Stimulated activated CD4-positive, alpha-beta T cell treated with anti-CD3 and anti-CD28 coated beads, Interleukin-4, amount 100 ng/mL, for 24 hours (primary cell): ENCODE results near the gene ACVR1C.

Experiments used
- DNase-seq: peaks from one replicate; pipeline ENCODE4 v3.0.0-alpha.2; 2020

The ACVR1C gene

DNA sequence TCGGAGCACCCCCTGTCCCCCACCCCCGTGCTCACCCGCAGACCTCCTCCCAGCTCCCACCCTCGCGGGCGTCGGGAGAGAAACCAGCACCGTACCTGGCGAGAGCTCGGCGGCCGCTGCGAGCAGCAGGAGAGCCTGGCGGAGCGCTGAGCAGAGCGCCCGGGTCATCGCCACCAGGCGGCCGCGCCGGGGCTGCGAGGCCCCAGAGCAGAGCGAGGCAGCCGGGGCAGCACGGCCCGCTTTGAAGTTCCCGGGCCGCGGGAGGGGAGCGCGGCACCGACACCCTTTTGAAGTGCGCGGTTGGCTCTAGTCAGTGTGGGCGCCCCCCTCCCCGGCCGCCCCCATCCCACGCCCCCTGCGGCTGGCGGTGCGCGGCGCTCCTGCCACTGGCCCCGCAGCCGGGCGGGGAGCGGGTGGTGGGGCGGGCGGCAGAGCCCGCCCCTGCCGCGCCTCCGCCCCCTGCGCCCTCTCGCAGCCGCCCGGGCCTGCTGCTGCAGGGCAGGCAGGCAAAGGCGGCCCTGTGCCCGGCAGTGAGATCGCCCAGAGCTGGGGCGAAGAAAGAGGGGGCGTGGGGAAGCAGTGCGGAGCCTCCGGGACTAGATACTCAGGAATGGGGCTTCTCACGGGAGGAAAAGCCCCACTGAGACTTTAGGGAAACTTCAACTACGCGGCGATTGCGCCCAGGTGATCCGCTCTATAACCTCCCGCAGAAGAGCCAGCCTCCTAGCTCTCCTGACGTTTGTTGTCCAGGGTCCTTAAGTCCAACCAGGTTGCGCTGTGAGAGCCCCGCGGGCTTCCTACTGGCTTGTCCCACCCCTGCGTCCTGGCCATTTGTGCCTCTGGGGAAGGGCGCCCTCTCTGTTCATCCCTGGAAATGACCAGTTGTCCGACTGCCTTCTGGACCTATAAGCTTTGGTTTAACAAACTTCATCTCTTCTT is at the start of gene ACVR1C:
Gene ACVR1C, minus strand, starts transcription at position 388 of the 939 bp plus-strand sequence. Its CDS starts 220 bp downstream, at position 168.
- peak; percentile 55 for DNase-seq

DNA sequence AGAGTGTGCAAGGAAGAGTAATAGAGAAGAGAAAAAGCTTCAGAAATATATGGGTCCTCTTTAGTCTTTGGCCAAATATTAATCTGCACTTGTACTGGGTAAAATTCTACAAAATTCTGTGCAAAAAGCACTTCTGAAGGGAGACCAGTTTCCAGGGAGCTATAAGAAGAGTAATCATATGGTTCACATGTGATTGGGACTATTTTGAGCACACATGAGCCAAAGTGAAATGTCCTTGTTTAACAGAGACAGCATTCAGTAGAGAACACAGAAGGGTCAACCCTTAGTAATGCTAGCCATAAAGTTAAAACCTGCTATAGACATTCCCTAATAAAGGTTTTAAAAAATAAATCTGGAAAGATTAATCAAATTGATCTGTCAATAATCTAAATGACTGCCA is 49.3 kb upstream of the ACVR1C start:
- DNase-seq: no peak

DNA sequence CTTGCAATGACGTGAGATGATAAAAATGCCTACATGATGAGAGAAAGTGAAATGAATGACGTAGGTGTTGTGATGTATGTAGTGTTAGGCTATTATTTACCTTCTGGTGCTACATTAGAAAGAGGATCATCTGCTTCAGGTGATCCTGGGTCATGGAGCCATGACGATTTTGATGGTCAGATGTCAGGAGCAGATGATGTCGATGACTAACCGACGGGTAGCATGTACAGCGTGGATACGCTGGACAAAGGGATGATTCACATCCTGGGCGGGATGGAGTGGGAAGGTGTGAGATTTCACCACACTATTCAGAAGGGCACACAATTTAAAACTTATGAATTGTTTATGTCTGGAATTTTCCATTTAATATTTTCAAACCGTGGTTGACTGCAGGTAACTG is 43.5 kb upstream of the ACVR1C start:
- DNase-seq: no peak

DNA sequence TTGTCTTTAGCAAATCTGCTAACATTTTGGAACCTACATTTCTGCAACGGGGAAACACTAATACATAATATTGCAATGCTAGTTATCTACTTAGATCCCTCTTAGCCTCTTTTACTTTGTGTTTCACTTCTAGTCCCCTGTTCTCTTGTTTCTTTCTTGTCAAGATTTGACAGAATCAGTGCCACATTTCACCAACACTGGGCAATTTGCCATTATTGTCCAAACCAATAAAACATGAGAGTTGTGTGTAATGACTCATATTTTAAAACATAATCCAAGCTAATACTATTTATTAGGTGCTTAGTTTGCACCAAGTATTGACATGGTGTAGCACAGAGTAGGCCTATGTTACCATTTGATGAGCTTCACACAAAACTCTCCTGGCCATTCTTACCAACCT is 33.7 kb upstream of the ACVR1C start:
- DNase-seq: no peak

DNA sequence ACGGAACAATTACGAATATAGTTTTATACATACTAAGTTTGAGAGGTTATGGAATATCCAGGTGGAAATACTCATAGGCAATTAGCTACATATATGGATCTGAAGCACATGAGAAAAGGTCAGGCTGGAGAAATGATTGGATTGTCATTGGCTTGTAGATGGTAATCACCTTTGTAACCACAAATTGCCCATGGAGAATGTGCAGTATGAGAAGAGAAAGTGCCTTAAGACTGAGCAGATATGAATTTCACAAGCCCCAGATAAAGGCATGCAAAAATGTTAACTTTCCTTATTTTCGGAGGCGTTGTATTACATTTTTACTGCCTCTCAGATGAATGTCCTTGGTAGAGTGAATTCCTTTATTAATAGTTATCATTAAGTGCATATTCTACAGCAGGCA is 33.1 kb upstream of the ACVR1C start:
- no peak for DNase-seq

DNA sequence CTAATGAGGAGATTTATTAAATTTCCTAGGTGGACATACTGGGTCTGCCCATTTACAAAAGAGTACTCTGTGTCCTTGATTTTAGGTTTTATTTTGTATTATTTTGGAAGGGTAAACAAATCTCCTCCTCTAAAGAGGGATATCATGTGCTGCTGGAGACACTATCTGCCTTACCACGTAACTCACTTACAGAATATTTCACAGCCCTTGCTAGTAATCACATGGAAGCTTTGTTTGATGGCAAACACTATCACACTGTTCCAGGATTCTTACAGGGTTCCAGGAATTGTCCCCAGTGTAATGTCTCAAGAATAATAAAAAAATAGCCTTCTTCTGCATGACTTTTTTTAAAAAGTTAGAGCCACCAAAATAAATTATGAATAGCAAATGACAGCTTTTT is 29.2 kb upstream of the ACVR1C start:
- DNase-seq: no peak

DNA sequence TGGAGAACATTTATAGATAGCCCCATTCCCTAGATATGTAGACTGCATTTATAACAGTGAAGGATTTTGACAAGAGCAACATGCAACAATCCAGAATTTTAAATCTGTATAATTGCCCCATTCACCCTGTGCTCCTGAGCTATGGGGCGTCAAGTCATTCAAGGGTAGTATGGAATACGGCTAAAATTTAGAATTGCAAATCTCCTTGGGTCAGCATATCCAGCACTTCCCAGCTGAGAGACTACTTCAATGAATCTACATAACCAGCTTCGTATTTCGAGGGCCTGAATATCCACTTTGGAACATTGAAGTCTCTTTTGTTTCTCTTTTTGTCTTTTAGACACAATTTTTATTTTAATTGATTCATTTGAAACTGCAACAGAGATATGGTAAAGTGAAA is 28.4 kb upstream of the ACVR1C start:
- no peak for DNase-seq

DNA sequence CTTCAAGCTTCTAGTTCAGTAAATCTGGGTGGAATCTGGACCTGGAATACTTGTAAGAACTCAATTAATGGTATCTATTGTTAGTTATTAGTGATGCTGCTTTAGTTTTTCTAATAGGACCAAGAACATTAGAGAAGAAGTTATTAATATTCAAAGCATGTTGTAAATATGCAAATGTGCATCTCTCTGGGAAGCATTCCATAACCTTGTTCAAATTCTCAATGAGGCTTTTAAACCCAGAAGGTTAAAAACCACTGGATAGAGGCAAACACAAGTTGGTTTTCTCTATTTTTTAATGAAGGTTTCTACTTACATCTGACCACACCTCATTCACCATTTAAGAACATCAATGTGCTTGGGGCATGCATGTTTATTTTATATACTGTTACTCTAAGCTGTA is 16.1 kb upstream of the ACVR1C start:
- no peak for DNase-seq

DNA sequence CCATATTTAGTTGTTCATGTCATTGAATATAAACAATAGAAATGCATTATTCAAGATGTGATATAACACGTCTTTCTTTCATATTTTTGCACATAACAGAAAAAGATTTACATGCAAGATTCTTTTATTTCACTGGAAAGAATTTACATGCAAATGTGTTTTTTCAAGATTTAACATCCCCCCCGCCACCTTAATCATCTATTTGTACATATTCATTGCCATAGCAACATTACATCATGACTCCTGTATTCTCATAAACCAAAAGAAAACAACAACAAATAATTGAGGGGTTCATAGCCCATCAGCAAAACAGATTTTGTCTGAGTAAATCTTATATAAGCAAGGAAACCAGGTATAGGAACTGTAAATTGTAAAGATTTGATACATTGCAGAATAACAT is 3.2 kb upstream of the ACVR1C start:
- no peak for DNase-seq

DNA sequence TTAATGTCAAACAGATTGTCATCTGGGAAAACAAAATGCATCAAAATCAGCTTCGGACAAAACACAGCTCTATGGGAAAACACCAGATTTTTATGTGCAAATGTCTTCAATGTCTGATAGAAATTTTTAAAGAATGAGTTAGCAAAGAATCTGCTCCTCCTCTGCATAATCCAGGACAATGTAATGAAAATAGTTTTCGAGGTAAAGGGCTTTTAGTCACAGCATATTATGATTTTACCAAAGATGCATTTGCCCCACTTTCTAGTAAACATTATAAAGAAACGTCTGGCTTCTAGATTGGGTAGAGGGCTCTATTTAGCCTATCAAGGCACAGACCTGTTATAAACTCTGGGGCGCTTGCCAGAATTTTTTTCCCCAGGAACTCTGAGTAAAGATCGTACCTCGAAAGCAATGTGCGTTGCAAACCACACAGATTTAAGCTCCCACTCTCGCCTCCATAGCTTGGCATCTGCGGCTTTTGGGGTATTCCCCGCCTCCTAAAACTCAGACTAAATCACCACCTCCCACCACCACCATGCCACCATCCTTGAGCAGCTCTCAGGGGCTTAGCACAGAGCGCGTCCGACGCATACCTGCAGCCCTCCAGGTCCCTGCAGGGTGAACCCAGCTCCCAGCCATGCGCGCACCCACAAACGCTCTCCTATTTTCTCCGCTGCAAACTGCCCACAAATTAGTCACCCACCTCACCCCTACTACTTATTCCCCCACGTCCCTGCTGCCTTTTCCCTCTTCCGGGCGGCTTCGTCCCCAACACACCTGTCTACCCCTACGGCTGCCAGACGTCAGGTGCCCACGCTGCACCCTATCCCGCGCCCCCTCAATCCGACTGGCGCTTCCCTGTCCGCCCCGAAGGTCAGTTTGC is 829 bp downstream of the ACVR1C start:
- peak; percentile 49 for DNase-seq

DNA sequence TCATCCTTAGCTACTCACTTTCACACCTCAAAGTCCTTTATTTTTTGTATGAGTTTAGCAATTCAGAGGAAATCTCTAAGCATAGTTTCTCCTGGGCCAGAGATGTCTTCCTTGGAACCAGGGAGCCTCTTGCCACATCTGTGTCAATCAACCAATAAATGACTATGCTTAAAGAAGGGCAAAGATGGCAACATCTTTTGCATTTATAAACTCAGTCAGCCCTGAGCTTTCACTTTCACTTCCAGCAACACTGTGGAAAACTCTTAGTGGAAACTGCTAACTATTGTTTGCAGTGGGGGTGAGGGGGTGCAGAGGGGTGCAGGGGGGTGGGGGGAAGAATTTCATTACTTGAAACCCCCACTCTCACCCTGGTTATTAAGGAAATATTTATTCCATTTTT is 3.4 kb downstream of the ACVR1C start:
- DNase-seq: peak; percentile 9

DNA sequence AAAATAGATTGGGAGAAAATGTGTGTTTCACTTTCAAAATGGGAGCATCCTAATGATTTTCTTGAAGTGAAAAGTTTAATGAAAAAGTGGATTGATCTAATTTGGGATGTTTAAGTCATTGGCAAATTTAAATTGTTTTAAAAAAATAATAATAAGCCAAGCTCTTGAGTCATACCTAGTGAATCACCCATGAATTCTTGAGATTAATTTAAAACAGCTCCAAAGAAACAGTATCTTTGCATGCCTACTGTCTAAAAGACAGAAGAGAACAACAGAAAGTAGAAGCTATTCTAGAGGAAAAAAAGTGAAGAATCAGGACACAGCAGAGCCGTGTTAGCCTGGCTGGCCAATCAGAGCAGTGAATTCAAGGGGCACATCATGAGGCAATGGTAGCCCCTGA is 7.7 kb downstream of the ACVR1C start:
- no peak for DNase-seq

DNA sequence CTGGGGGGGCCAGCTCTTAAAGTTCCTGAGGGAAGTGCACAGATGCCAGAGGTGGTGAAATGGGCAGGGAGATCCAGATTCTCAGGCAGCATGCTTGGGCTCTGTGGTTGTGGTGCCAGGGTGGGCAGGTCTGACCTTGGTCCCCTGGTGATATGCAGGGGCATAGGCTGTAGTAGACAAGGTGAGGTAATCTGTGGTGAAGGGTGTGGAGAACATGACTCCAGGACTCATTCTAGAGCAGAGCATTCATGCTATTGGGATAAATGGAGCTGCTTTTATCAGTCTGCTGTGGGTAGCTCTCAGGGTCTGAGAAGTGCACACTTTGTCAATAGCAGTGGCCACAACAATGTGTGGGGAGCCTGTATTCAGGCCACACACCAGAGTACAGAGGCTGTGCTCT is 16.9 kb downstream of the ACVR1C start:
- no peak for DNase-seq

DNA sequence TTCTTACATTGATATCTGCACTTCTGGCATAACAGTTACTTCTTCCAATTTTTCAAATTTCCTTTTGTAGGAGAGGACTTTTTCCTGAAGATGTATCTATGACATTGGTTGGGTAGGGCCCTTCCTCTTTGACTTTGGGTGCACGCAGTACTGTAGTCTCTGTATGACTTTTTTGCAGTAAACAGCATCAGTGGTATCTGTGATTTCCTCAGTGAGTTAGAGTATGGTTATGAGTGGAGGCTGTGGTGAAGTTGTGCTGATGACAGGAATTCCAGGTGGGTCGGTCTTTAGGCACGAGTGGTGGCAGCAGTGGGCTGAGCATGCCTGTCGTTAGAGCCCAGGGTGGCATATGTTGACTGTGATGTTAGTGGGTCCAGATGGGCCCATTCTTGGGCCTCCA is 17.6 kb downstream of the ACVR1C start:
- DNase-seq: no peak

DNA sequence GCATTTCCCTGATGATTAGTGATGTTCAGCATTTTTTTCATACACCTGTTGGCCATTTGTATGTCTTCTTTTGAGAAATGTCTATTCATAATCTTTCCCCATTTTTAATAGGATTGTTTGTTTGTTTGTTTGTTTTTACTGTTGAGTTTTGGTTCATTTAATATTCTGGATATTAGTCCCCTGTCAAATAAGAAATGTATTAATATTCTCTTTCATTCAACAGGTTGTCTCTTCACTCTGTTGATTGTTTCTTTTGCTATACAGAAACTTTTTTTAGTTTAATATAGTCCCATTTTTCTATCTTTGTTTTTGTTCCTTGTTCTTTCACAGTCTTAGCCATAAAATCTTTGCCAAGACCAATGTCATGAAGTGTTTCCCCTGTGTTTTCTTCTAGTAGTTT is 22.1 kb downstream of the ACVR1C start:
- no peak for DNase-seq

DNA sequence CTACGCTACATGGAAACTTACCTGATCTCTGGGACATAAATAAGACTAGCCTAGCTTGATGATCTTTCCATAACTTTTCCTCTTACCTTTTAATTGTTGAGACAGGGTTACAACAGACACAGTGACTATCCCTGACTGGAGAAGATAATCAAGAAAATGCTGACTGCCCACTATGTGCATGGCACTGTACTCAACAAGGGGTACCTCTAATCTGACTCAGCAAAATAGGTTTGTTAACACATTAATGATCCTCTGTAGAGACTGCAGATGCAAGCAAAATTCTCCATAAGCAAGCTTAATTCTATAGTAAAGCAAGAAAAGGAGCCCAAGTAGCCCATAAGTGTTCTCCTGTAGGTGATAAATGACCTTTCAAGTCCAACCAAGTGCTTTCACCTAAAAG is 25.5 kb downstream of the ACVR1C start:
- no peak for DNase-seq

DNA sequence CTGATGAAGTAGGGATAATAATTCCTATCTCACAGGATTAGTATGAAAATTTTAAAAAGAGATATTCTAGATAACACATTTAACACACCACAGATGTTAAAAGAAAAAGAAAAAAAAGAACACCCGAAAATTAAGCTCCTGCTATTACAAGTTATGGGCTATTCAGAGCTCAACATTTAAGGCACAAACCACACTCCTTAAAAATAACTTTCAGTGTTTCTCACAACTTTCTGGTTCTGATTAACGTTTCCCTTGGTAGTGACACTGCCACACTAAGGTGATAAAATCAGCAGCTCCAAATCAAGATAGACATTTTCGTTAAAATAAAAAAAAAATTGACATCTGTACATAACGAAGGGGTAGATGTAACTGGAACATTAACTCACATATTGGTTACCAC is 26.9 kb downstream of the ACVR1C start:
- DNase-seq: no peak

DNA sequence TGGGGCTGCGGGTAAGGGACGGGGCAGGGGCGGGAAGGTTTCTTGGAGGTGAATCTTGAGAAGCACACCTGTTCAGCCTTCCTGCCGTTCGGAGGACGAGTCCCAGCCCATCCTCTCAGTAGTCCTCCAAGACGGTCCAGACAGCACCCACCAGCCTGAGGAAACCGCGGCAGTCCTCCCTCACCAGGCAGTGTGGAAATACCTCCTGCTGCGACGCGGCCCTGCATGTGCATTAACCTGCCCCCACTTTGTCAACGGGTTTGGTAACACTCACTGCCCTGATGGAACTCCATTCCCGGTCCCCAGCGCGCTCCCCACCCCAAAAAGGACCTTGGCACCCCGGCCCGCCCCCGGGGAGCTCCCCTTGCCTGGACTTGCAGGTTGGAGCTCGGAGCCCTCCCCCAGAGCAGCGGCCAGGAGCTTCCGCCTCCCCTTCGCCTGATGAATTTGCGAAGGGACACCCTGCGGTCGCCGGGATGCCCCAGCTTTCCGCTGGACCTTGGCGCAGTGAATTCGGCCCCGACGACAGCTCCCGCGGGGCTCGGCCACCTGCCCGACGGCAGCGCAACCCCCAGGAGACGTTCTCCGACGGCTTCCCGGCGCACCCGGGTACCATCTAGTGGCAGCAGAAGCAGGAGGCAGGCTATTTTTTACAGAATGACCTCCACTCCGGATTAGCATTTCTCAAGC is 31.5 kb downstream of the ACVR1C start:
- DNase-seq: peak; percentile 66

DNA sequence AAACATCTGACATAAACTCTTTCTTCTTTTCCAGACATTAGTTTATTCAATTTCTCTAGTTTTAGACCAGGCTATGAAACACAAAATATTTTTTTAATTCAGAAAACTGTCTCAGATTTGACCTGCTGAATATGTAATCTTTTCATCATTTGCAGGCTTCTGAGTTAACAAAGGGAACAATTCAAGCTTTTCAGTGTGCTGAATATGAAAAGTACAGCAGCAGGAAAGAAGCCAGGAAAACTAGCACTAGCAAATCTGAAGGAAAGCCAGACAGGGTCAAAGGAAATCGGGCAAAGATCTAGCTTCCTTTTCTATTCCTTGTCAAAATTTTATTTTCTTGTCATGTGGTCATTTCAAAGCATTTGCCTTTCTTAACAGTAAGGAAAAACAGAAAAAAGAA is 35.3 kb downstream of the ACVR1C start:
- no peak for DNase-seq

DNA sequence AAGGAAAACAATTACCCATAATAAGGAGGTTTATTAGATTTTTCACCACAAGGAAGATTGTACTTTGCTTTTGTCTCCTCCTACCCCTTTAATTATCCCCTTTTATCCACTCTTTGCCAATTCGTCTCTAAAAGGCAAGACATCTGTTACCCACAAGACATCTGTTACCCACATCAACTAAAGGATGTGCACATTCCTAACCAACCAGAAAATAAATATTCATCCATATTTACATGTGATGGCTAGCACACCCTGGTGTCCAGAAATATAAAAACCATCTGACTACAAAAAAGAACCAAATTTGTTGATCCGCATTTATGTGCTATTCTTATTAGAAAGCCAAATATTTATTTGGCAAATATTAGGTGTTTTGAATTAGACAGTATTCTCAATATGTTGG is 35.7 kb downstream of the ACVR1C start:
- no peak for DNase-seq

DNA sequence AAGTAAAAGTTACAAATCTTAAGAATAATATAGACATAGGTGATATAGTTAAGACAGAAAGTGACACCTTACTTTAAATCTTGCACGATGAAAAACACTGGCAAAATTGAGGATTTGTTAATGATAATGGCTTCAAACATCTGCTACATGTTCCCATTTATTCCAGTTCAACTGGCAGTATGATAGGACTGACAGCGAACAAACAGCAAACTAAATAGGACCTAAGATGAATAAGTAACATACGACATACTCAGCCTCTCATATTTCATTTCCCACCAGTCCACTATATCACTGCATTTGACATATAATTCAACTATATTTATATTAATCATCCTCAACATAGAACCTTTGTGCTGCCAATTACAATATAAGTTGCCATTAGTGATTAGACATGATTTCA is 36.3 kb downstream of the ACVR1C start:
- DNase-seq: no peak

DNA sequence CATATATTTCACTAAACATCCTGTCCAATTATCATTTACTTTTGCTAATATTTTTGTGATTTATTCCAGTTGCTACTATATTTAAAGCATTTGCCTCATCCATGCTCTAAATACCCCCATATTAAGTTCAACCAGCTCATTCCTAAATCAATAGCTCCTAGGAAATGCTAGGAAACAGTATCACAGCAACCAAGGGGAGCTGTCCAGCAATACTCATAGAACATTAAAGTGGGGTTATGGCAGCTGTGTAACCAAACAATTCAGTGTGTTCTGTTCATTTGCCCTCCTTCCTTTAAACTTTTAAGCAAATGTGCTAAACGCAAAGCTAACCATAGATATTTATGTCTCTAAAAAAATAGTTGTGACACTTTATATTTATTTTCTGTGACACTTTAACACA is 41.1 kb downstream of the ACVR1C start:
- DNase-seq: no peak

DNA sequence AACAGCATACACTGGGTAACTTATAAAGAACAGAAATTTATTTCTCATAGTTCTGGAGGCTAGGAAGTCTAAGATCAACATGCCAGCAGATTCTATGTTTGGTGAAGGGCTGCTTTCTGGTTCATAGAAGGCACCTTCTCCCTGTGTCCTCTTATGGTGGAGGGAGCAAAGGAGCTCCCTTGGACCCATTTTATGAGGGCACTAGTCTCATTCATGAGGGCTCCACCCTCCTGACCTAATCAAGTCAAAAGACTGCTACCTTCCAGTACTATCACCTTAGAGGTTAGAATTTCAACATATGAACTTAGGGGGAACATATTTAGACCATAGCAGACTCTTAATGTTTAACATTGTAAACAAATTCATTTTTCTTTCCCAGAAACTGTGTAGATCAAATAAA is 54.5 kb downstream of the ACVR1C start:
- DNase-seq: no peak
